Measurements from ENCODE around the gene GRIFIN.
A peak's percentile ranks its signal among the peaks of the same experiment; 100 is the strongest.
"Not testable (repeated sequence)": the region's sequence is repeated elsewhere in the genome, so short reads cannot be mapped to it uniquely, and the experiment has no call there.

The GRIFIN gene

DNA sequence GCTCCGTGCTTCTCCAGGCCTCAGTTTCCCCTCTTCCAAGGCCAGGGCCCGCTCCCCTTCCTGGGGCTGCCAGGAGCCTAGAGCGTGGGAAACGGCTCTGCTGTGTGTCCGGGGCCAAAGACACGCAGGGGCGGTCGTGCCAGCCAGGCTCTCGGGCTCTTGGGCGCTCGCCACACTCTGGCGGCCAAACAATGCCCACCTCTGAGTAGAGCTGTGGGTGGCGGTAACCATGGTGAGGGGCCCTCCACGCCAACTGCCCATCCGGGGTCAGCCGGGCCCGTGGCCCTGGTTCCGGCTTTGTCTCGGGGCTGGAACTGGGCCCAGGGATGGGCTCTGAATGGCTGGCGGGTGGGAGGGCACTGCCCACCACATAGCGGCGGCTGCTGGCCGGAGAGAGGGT is 16.0 kb downstream of the GRIFIN start:
- no peak for DNase-seq (ENCODE audit: low read depth, low spot score)

DNA sequence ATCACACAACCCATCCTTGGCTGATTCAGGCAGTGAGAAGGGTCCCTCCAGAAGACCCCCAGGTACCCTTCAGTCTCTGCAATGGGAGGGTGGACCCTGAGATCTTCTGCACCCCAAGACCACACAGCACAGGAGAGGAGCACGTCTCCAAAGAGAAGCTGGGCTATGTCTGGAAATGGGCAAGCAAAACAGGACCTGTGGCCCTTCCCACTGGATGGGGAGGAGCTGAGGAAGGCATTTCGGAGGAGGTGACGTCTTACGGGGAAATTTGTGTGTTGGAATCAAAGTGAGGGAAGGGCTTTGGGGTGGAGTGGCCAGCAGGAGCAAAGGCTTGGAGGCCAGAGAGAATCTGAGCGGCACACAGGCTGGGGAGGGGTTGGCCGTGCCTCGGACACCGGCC is 16.5 kb downstream of the GRIFIN start:
- no peak for DNase-seq (ENCODE audit: low read depth, low spot score)

DNA sequence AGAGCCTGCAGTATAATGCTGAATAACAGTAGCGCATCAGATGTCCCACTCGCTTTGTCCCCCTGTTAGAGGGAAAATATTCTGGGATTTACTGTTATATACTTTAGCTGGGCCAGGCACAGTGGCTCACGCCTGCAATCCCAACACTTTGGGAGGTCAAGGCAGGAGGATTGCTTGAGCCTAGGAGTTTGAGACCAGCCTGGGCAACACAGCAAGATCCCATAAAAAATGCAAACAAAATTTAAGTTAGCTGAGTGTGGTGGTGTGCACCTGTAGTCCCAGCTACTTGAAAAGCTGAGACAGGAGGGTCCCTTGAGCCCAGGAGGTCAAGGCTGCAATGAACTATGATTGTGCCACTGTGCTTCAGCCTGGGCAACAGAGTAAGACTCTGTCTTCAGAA is 22.3 kb downstream of the GRIFIN start:
- DNase-seq (ENCODE audit: low read depth, low spot score), result not testable (repeated sequence)

GRCh38 chr7:2452643-2453270 is 23.4 kb downstream of the GRIFIN start:
- DNase-seq (ENCODE audit: low read depth, low spot score), result no peak

GRCh38 chr7:2452074-2452507 is 24.1 kb downstream of the GRIFIN start:
- no peak for DNase-seq (ENCODE audit: low read depth, low spot score)

GRCh38 chr7:2451171-2452073 is 24.8 kb downstream of the GRIFIN start:
- peak; percentile 52 for DNase-seq (ENCODE audit: low read depth, low spot score)

DNA sequence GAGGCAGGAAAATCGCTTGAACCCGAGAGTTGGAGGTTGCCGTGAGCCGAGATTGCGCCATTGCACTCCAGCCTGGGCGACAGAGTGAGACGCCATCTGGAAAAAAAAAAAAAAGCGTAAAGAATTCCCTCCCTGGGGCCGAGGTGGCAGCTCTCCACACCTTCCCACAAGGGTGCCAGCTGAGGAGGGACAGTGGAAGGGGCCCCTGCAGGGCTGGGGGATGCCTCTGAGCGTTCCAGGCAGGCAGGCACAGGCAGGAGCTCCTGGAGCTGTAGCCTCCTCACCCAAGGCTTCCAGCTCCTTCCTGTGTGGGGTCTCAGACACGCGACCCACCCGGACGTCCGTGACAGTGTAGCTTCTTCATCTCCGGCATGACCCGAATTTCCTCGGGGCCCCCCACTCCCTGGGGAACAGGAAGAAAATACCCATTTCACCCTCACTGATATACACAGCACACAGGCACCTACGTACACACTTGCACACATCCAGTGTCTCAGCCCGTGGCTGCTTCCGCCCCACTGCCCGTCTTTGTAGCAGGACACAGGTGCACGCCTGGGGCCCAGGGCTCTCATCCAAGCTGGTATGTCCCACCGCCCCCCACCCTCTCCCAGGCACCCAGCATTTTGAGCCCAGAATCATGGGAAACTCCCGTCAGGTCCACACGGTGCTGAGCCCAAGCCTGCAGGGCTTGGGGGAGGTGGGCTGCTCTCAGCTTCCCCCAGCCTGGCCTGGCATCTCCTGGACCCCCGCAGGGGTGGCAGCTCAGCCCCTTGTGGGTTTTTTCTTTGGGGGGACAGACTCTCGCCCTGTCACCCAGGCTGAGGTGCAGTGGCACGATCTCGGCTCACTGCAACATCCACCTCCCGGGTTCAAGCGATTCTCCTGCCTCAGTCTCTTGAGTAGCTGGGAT is 25.7 kb downstream of the GRIFIN start:
- no peak for DNase-seq (ENCODE audit: low read depth, low spot score)

DNA sequence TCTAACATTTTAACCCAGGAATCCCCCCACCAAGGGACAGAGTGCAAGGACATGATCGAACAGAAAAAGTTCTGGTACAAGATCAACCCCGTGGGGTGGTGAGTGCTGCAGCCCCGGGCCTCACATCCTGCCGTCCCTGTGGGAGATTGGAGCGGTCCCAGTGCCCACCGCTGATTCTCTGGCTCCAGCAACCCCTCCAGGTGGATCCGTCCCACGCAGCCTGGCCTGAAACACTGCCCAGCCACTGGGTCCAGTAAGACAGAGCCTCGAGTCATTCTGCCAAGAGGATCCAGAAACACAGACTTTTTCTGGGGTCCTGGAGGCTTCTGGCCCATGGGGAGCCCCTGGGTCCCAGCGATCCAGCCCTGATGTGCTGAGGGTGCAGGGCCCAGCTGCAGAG is 29.5 kb downstream of the GRIFIN start:
- DNase-seq (ENCODE audit: low read depth, low spot score), result no peak

GRCh38 chr7:2445898-2446555 is 30.2 kb downstream of the GRIFIN start:
- DNase-seq (ENCODE audit: low read depth, low spot score), result no peak

DNA sequence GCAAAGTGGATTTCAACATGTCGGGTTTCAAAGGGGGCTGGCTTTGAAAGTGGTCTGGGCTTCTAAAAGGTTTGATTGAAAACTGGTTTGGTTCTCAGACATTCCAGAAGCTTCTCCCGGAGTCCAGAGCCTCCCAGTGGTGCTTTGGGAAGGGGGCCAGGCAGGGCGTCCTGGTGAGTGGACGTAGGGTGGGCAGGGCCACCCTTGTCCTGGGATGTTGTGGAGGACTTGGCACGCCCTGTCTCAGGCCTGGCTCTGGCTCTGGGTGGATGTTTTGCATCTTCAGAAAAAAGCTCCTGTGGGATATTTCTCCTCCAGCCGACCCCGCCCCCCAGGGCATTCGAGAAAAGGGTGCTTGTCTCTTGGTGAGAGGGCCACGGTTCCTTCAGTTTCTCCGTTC is 31.2 kb downstream of the GRIFIN start:
- no peak for DNase-seq (ENCODE audit: low read depth, low spot score)

- no peak for DNase-seq (ENCODE audit: low read depth, low spot score)
Observed at GRCh38 chr7:2444476-2444875, 31.7 kb downstream of the GRIFIN start.

DNA sequence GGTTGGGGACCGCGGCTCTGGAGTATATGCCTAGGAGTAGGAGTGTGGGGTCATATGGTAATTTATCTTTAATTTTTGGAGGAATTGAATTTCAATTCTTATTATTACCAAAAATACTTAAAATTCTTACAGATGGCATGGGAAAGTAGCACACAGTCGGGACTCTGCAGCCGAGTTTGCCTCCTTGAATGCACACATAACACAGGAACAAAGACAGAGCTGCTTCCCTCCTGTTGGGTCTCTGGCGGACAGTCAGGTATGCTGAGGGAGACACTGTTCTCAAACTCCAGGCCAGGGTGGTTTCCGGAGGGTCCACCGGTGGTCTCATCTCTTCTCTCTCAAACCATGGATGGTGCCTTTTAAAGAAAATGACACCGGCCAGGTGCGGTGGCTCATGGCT is 32.7 kb downstream of the GRIFIN start:
- DNase-seq (ENCODE audit: low read depth, low spot score), result no peak

GRCh38 chr7:2441430-2442058 is 34.7 kb downstream of the GRIFIN start:
- DNase-seq (ENCODE audit: low read depth, low spot score), result no peak

- DNase-seq (ENCODE audit: low read depth, low spot score), result no peak
Observed at GRCh38 chr7:2440608-2441245, 35.5 kb downstream of the GRIFIN start.

GRCh38 chr7:2438775-2439174 is 37.4 kb downstream of the GRIFIN start:
- DNase-seq (ENCODE audit: low read depth, low spot score), result no peak

DNA sequence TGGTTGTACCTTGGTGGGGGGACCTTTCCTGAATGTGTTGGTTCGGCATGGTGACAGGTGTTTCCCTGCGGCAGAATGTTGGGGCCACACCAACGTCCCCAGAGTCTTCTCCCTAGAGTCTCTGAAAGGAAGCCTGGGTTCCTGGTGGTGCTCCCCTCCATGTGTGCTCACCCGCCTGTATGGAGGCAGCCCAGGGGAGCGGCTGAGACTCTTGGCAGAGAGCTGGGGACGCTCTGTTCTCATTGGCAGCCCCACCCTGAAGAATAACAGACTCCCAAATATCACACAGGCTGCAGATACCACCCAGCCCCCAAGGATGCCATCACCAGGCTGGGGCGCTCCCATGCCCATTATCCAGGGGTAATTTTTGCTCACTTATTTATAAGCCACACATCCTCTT is 38.0 kb downstream of the GRIFIN start:
- no peak for DNase-seq (ENCODE audit: low read depth, low spot score)

- no peak for DNase-seq (ENCODE audit: low read depth, low spot score)
Observed at GRCh38 chr7:2437537-2438148, 38.6 kb downstream of the GRIFIN start.

GRCh38 chr7:2437136-2437535 is 39.1 kb downstream of the GRIFIN start:
- DNase-seq (ENCODE audit: low read depth, low spot score), result no peak

DNA sequence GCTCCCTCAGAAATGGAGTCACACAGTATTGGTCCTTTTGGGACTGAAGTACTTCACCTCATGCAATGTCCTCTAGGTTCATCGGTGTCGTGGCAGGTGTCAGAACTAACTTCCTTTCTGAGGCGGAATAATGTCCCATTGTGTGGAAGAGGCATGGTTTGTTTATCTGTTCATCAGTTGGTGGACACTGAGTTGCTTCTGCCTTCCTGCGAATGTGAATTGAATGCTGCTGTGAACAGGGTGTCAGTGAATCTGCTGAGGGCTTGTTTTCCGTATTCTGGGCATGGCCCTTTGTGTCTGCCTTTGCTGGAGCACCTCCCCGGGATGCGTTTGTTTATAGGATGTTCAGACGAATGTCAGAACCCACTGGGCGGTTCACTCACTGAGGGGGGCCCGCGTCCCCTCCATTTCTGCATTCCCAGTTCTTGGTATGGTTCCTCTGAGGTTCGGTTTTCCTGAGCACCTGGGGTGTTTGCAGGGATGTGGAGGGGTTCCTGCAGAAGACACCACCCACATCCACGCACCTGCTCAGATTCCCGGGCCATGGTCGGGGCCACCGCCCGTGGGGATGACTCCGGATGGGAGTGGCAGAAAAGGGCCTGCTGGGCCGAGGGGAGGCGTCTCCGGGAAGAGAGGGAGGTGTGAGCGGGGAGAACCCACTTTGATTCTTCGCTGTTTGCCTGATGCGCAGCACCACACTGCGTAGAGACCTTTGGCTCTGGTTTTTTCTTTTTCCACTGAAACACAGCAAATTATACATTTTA is 39.7 kb downstream of the GRIFIN start:
- DNase-seq (ENCODE audit: low read depth, low spot score), result no peak

Measured in activated CD4-positive, CD25-positive, alpha-beta regulatory T cell treated with anti-CD3 and anti-CD28 coated beads, Interleukin-2, amount 50 U/mL, for 16 hours (primary cell).